ENCODE data around the gene UBL4A.
A peak's percentile ranks its signal among the peaks of the same experiment; 100 is the strongest.
"Not testable (repeated sequence)": the region's sequence is repeated elsewhere in the genome, so short reads cannot be mapped to it uniquely, and the experiment has no call there.

Gene UBL4A

GRCh38 chrX:154507673-154508383, 21.4 kb upstream of the UBL4A start:
- DNase-seq (ENCODE audit: low read depth) = no peak

DNA sequence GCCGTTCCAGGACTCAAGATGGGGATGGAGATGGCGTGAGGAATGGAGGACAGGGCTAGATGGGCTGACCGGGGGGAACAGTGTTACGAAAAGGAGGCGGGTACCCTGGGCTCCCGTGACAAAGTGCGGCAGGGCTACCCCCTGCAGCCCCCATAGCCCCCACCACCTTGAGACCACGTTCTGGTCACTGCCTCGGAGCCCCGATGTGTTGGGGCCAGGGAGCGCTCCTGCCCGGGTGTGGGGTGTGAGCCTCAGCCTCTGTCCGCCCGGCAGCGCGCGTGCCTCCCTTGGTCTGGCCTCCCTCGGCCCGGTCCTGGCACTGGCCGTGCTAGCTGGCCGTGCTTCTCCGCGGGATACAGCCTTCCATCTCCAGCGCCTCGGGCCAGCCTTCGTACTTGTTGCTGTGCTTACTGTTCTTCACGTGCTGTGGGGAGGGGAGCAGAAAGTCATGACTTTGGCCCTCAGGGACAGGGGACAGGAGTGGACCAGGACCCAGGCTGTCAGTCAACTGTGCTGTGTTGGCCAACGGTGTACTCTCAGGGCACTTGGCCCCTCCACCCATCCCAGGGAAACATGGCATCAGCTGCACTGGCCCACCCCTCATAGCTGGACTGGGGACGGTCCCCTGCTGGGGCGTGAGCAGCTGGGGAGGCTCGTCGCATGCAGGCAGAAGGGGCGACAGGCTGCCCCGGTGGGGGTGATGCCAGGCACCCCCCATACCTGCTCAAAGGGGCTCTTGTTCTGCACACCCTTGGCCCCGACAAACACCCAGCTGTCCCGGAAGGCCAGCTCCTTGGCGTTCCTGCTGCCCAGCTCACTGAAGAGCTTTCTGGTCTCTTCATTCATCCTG, 20.3 kb upstream of the UBL4A start:
- no peak for DNase-seq (ENCODE audit: low read depth)

GRCh38 chrX:154505734-154506133, 19.3 kb upstream of the UBL4A start:
- DNase-seq (ENCODE audit: low read depth) = peak; percentile 46

GRCh38 chrX:154502989-154503388, 16.6 kb upstream of the UBL4A start:
- DNase-seq (ENCODE audit: low read depth) = no peak

DNA sequence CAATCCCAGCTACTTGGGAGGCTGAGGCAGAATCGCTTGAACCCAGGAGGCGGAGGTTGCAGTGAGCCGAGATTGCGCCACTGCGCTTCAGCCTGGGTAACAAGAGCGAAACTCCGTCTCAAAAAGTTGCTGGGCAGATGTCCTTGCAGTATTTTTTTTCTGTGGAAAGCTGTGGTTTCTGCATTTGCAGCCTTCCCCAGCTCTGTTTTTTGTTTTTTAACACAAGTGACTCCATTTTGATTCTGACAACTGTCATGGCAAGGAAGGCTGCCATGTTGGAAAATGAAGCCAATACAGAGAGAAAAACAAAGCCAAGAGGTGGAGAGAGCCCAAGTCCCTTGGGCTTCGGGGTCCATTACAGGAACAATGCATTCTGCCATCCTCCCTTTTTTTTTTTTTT, 15.7 kb upstream of the UBL4A start:
- DNase-seq (ENCODE audit: low read depth) = no peak

GRCh38 chrX:154501423-154501822, 15.0 kb upstream of the UBL4A start:
- DNase-seq (ENCODE audit: low read depth) = not testable (repeated sequence)

DNA sequence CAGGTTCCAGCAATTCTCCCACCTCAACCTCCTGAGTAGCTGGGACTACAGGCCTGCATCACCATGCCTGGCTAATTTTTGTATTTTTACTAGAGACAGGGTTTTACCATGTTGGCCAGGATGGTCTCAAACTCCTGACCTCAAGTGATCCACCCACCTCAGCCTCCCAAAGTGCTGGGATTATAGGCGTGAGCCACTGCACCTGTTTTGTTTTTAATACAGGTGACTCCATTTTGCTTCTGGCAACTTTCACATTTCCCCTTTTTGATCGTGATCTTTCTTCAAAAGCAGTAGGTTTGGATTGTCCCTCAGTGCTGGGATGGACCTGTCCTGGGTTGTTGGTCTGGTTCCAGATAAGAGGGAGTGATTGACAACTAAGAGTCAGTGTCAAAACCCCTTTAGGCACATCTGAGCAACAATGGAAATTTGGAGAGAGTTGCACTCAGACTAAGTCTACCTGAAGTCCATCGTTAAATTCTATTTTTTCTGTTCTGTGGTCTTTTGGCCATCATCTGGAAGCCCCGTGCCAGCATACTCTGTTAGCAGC, 10.2 kb upstream of the UBL4A start:
- not testable (repeated sequence) for DNase-seq (ENCODE audit: low read depth)

DNA sequence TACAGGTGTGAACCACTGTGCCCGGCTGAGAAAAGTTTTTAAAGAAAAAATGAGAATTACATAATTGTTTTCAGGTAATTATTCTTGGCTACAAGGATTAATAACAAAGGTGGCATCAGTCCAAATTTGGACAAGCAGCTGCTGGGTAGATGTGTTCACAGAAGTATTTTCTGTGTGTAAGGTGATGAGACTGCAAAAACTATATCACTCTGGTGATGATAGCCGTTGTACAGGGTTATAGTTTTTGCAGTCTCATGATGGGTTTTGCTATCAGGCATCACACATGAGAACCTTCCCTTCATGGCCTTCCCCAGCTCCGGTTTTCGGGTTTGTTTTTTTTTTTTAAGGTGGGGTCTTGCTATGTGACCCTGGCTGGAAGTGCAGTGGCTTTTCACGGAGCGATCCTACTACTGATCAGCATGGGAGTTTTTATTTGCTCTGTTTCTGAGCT, 9.1 kb upstream of the UBL4A start:
- no peak for DNase-seq (ENCODE audit: low read depth)

- no peak for DNase-seq (ENCODE audit: low read depth)
Measured at GRCh38 chrX:154494715-154495114, 8.3 kb upstream of the UBL4A start.

GRCh38 chrX:154490414-154491083, 4.1 kb upstream of the UBL4A start, which contains the start of gene SLC10A3:
TSS of gene SLC10A3 (minus strand) at chrX:154490629. CDS start at chrX:154488940, 1,689 bp downstream.
- peak; percentile 93 for DNase-seq (ENCODE audit: low read depth)

DNA sequence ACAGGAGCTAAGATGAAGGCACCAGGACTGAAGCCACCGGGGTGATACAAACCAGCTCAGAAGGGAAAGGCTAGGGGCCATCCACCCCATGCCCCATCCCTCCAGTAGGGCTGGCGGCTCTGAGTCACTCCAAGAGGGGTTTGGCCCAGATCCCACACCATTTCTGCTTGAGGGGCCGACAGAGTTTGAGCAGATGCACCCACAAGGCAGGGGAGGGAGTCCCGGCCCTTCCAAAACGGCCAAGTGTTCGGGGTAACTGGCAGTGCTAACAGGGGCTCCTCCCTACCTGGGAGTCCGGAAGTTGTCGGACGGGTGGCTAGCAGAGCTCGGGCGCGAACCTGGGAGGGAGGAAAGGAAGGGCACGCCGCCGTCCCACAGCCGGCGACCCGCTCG, 3.6 kb upstream of the UBL4A start:
- peak; percentile 27 for DNase-seq (ENCODE audit: low read depth)

DNA sequence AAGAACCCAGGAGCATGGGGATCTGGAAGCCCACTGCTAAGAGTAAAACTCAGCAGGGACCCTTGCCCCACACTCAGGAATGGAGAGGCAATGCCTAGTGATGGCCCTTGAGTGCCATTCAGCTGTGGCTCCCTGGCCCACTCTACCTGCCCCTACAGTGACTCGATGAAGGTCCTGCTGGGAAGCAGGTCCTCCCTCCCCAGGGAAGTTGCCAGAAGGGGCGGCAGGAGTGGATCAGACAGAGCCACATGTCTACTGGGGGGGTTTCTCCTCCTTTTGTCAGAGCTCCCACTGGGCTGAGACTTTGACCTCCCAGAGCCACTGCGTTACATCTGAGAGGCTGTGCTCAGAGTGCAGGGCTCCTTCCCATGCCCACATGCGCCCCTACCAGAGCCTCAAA, 2.8 kb upstream of the UBL4A start:
- DNase-seq (ENCODE audit: low read depth) = no peak

GRCh38 chrX:154488336-154489075, 2.1 kb upstream of the UBL4A start:
- no peak for DNase-seq (ENCODE audit: low read depth)

DNA sequence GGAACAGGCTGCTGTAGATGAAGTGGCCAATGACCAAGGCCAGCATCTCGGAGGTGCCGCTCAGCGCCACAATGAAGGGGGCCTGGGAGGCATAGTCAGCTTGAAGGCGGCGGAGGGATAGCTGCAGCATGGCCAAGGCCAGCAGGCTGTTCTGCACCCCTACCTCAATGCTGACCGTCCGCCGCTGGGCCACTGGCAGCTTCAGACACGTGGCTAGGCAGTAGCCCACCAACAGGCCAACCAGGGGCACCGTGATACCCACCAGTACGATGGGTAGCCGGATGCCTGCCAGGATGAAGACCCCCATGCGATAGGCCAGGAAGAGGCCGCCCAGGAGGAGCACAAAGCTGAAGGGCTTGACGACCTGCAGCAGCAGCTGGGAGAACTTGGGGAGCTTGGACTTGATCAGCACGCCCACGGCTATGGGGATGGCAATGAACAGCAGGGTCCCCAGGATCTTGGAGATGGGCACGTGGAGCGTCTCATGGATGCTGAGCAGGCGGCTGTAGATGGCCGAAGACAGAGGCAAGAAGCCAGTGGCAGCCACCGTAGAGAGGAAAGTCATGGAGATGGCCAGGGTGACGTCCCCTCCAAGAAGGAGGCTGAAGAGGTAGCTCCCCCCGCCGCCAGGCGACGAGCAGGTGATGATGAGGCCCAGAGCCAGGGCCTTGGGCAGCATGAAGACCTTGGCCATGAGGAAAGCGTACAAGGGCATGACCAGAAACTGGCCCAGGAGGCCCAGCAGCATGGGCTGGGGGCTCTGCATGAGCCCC, 1.3 kb upstream of the UBL4A start:
- no peak for DNase-seq (ENCODE audit: low read depth)

DNA sequence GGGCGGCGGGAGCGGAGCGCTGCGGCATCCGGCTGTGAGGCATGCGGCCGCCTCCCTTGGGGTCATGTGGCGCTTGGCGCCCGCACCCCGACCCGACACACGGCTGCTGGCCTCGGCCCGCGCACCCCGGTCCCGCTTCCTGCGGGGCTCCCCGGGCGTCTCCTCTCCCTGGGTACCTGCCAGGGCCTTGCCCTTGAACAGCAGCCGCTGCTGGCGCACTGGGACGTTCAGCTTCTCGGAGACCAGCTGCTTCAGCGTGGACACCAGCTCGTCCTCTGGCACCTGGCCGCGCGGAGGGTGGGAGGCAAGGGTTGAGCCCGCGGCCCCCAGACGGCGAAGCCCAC, 391 bp downstream of the UBL4A start:
- DNase-seq (ENCODE audit: low read depth) = peak; percentile 6

DNA sequence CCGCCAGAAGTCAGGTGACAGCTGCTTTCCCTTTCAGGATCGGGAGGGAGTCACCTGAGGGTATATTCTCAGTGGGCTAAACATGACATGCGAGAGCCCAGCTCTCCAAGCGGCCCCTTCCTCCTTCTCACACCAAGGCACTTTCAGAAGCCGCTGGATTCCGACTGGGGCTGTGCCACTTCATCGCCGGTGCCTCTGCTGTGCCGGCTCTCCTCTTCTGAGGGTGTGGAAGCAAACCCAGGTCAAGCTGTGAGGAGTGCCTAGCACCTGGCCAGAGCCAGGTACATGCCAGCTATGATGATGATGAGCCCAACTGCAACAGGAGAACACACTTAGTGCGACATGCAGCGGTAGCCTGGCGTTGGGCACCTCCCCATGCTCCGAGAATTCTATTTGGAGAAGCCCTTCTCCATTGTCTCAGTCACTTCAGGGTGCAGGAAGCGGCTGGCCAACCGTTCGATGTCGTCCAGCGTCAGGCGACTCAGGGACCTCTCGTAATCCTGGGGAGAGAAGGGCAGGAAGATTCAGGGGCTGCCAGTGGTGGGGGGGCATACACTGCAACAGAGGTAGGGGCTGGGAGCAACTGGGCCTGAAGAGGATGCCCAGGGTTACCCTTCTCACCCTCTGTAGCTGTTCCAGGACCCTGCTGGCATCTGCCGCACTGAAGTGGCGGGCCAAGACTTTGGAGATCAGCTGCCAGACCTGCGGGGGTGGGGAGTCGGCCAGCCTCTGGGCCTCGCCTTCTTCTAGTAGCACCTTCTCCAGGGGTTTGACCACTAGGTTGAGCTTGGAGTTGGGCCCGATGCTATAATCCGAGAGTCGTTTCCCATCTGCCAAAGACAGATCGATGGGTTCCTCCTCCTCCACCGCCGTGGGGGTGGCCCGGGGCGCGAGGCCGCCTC, 1.0 kb downstream of the UBL4A start:
- DNase-seq (ENCODE audit: low read depth) = no peak

DNA sequence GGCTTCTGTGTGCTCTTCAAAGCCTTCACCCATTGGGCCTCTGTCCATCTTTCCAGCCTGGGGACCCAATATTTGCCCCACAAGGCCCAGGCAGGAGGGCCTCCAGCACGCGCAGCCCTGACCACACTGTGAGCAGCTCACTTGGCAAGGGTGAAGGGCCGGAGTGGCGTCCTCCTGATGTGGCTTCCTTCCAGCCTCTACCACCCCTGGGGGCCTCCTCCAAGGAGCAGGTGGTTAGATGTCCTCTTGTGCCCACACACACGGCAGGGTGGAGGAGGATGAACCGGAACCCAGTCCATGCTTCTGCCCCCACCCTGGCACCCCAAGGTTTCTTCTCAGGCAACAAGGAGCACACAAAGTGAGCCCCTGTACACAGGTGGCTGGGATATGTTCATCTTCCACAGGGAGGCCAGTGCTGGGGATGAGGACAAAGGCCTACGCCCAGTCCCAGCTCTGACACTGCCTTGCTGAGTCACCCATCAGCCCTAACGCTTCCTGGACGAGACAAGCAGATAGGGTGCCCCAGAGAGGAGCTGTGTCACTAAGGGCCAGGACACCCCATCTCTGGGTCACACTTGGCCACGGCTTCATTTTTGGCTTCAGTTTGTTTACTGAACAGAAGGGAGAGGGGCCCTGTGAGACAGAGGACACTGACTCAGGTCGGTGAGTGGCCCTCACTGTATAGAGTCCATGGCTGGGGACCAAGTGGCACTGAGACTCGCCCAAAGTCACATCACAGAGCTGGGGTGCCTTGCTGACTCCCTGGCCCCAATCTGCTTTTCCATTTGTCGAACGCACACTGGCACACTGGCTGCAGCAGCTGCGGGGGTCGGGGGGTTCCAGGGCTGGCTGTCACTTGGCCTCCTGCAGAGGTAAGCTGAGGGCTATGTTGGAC, 1.9 kb downstream of the UBL4A start:
- DNase-seq (ENCODE audit: low read depth) = no peak

DNA sequence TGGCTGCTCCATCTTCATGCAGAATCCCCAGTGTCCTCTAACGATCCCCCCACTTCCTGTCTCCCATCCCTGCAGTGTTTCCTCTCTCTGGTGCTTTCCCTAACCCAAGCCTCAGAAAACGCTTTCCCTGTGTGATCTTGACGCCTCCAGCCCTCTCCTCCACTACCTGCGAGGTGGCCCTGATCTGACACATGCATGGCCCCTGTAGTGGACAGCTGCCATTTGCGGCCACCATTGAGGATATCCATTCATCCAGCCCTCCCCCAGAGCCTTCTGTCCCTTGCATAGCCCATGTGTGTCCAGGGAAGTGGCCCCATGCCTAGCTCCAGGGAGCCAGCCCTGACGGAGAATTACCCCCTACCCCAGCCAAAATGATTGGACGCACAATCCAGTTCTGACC, 3.1 kb downstream of the UBL4A start:
- DNase-seq (ENCODE audit: low read depth) = no peak

- no peak for DNase-seq (ENCODE audit: low read depth)
Measured at GRCh38 chrX:154482786-154483185, 3.6 kb downstream of the UBL4A start.
